GM12878 (cell line): ENCODE data around the gene REEP5. TPM values are rescaled to one million over a fixed set of nuclear protein-coding genes. Genes with fewer than 3 reads are reported as not detected.

Source experiments
- ATAC-seq: fragments of 200-7000 bp; cut with Tn5 transposase; 3 replicates; pipeline ENCODE4 v1.9.1; 2020; ENCODE audit warnings: mild to moderate bottlenecking, moderate library complexity
- BruUV-seq: library from RNA; stranded (reverse); fragments of 400-500 nt; replicated peaks from 2 replicates; lab custom pipeline; 2021; lab: Mats Ljungman, UMichigan
- CTCF ChIA-PET: fragments of 300-600 bp; sonication (Branson Sonifier 250); formaldehyde crosslinking; extraction: SDS; loops from one replicate; lab custom pipeline; 2021; ENCODE audit warnings: inconsistent platforms; lab: Yijun Ruan, JAX
- POLR2A ChIA-PET: fragments of 350-600 bp; formaldehyde crosslinking; extraction: SDS; loops from one replicate; lab custom pipeline; 2021; ENCODE audit warnings: inconsistent platforms; lab: Charles Lee
- RAD21 ChIA-PET: fragments of 300-600 bp; sonication (Branson Sonifier 250); formaldehyde crosslinking; loops from one replicate; lab custom pipeline; 2023; ENCODE audit warnings: antibody characterized with exemption; ENCODE audit not compliant: unreplicated experiment; lab: Charles Lee
- SMC1A ChIA-PET: fragments of 300-600 bp; sonication (Branson Sonifier 250); formaldehyde crosslinking; loops from one replicate; lab custom pipeline; 2023; ENCODE audit not compliant: unreplicated experiment, uncharacterized antibody; lab: Charles Lee
- DNase-seq: peaks from one replicate; pipeline ENCODE4 v3.0.0-alpha.2; 2011; ENCODE audit warnings: low read depth, low spot score
- FAIRE-seq: peaks from 3 replicates; lab custom pipeline; 2011; peaks lifted over from hg19 to GRCh38; lab: Jason Lieb, UNC
- H2AFZ ChIP-seq: 2 replicates; pipeline ENCODE4 v1.6.0; 2011; ENCODE audit warnings: low read depth, low read length, control low read depth; ENCODE audit not compliant: control insufficient read depth
- H3K27ac ChIP-seq: 2 replicates; pipeline ENCODE4 v1.5.1; 2011; ENCODE audit warnings: control low read depth; ENCODE audit not compliant: control insufficient read depth, insufficient read depth
- H3K27me3 ChIP-seq, 2 experiments: replicated peaks in 1 of 2; 2 replicates each; pipeline versions ENCODE4 v1.6.0 to v1.6.1; 2011; ENCODE audit warnings: low read length in 1 of 2; ENCODE audit not compliant: control insufficient read depth in 2 of 2, insufficient read depth in 2 of 2
- H3K36me3 ChIP-seq, 2 experiments: 2 replicates each; pipeline ENCODE4 v1.5.1; 2011; ENCODE audit warnings: low read length in 1 of 2; ENCODE audit not compliant: control insufficient read depth in 2 of 2, insufficient read depth in 2 of 2
- H3K4me1 ChIP-seq: 2 replicates; pipeline ENCODE4 v1.6.1; 2011; ENCODE audit warnings: mild to moderate bottlenecking, low read length, moderate library complexity, mixed read lengths; ENCODE audit not compliant: control insufficient read depth, insufficient read depth
- H3K4me2 ChIP-seq: 2 replicates; pipeline ENCODE4 v1.6.0; 2011; ENCODE audit warnings: control low read depth; ENCODE audit not compliant: control insufficient read depth, insufficient read depth
- H3K4me3 ChIP-seq: fragments of 200-600 bp; sonication (generic); 2 replicates; pipeline ENCODE4 v1.5.1; 2016
- H3K79me2 ChIP-seq: 2 replicates; pipeline ENCODE4 v1.6.0; 2011; ENCODE audit warnings: low read length; ENCODE audit not compliant: control insufficient read depth, insufficient read depth
- H3K9ac ChIP-seq: 2 replicates; pipeline ENCODE4 v1.8.0; 2011; ENCODE audit warnings: low read length, control low read depth, mixed read lengths; ENCODE audit not compliant: control insufficient read depth, insufficient read depth
- H3K9me3 ChIP-seq: replicated peaks from 3 replicates; pipeline ENCODE4 v1.5.1; 2011; ENCODE audit warnings: mild to moderate bottlenecking, low read length; ENCODE audit not compliant: control insufficient read depth, insufficient read depth
- H4K20me1 ChIP-seq: 2 replicates; pipeline ENCODE4 v1.6.0; 2011; ENCODE audit not compliant: control insufficient read depth, insufficient read depth
- BACH1 ChIP-seq: fragments of 450-650 bp; IDR thresholded peaks from 2 replicates; pipeline ENCODE4 v1.6.1; 2017; ENCODE audit warnings: mild to moderate bottlenecking, borderline replicate concordance
- BHLHE40 ChIP-seq, 2 experiments: fragments of 450-650 bp in 1 of 2; IDR thresholded peaks; 2 replicates each; pipeline ENCODE4 v1.6.1; 2011 to 2017; ENCODE audit warnings: low read depth in 2 of 2, borderline replicate concordance in 1 of 2, improper control_type of control experiment in 1 of 2, low read length in 1 of 2, mild to moderate bottlenecking in 1 of 2
- CREB1 ChIP-seq: IDR thresholded peaks from 2 replicates; pipeline ENCODE4 v1.6.1; 2012; ENCODE audit warnings: low read depth, mild to moderate bottlenecking, inconsistent platforms
- FOS ChIP-seq: IDR thresholded peaks from 3 replicates; pipeline ENCODE4 v1.6.1; 2011; ENCODE audit warnings: borderline replicate concordance; ENCODE audit not compliant: insufficient read length; ENCODE audit errors: extremely low read depth
- FOXK2 ChIP-seq: fragments of 450-650 bp; IDR thresholded peaks from 2 replicates; pipeline ENCODE4 v1.6.1; 2017; ENCODE audit warnings: mild to moderate bottlenecking, moderate library complexity
- GABPA ChIP-seq: IDR thresholded peaks from 2 replicates; pipeline ENCODE4 v1.6.1; 2014; ENCODE audit warnings: antibody characterized with exemption, low read depth, mild to moderate bottlenecking, inconsistent platforms
- HDGF ChIP-seq: fragments of 450-650 bp; IDR thresholded peaks from 2 replicates; pipeline ENCODE4 v1.6.1; 2016; ENCODE audit warnings: antibody characterized with exemption
- MYC ChIP-seq: IDR thresholded peaks from 2 replicates; pipeline ENCODE4 v1.6.1; 2011; ENCODE audit warnings: mild to moderate bottlenecking, low read length, moderate library complexity, inconsistent platforms; ENCODE audit not compliant: insufficient read depth, insufficient replicate concordance, insufficient read length, severe bottlenecking
- SPI1 ChIP-seq: IDR thresholded peaks from 2 replicates; pipeline ENCODE4 v1.6.1; 2011; ENCODE audit warnings: low read depth, mild to moderate bottlenecking, low read length, moderate library complexity, borderline replicate concordance; ENCODE audit not compliant: insufficient read depth
- TARDBP ChIP-seq: IDR thresholded peaks from 2 replicates; pipeline ENCODE4 v1.6.1; 2016; ENCODE audit warnings: borderline replicate concordance
- ZBED1 ChIP-seq: IDR thresholded peaks from 2 replicates; pipeline ENCODE4 v1.6.1; 2016; ENCODE audit warnings: borderline replicate concordance
- ZNF384 ChIP-seq: IDR thresholded peaks from 2 replicates; pipeline ENCODE4 v1.6.1; 2012; ENCODE audit warnings: low read depth, mild to moderate bottlenecking, low read length, improper control_type of control experiment, borderline replicate concordance
- WGBS: methylation state at CpG from one replicate; pipeline ENCODE4 v1.1.6; 2016; ENCODE audit warnings: low lambda C conversion rate; ENCODE audit not compliant: insufficient replicate concordance, insufficient coverage; ENCODE audit errors: missing lambda C conversion rate; 5-methylcytosine and 5-hydroxymethylcytosine counted together
- in situ Hi-C: fragments of 300-500 bp; cut with MboI; formaldehyde crosslinking; loops from 9 replicates; pipeline ENCODE4 v1.14.3; 2018; ENCODE audit warnings: mixed read lengths
- intact Hi-C: fragments of 100-400 bp; cut with micrococcal nuclease; formaldehyde crosslinking; loops from one replicate; pipeline ENCODE4 v1.14.2; 2022; ENCODE audit not compliant: unreplicated experiment
- polyA plus RNA-seq, 11 experiments: library from polyadenylated mRNA; depleted of rRNA in 4 of 11; unstranded in 6 of 11; stranded (reverse) in 5 of 11; fragments of >200 nt; fragmentation: Nextera tagmentation in 4 of 11; fragmentation: Illumina TruSeq in 1 of 11; extraction: Ambion mirVana in 4 of 11; extraction: Trizol in 1 of 11; gene quantifications; 1 replicate in 1 of 11; 2 replicates in 10 of 11; pipeline versions ENCODE4 v1.2.1 to v1.2.3, GENCODE V29; 2011 to 2016; ENCODE audit warnings: inconsistent platforms in 2 of 11, missing spikeins in 2 of 11, low read depth in 1 of 11
- total RNA-seq, 4 experiments: library from RNA; depleted of rRNA in 3 of 4; stranded (reverse); fragments of >200 nt in 3 of 4; fragmentation: Illumina TruSeq in 1 of 4; extraction: Trizol in 1 of 4; gene quantifications; 2 replicates each; pipeline versions ENCODE4 v1.2.1 to v1.2.3, GENCODE V29; 2013 to 2021
- TF ChIP-seq, protein P1 (sequence below): fragments of 450-650 bp; IDR thresholded peaks from 2 replicates; pipeline ENCODE4 v1.6.1; 2017; ENCODE audit warnings: mild to moderate bottlenecking, moderate library complexity
- TF ChIP-seq, protein P2 (sequence below): IDR thresholded peaks from 2 replicates; pipeline ENCODE4 v1.6.1; 2011; ENCODE audit warnings: mild to moderate bottlenecking, low read depth, low read length, moderate library complexity; ENCODE audit not compliant: insufficient replicate concordance
- TF ChIP-seq, protein P3 (sequence below): IDR thresholded peaks from 2 replicates; pipeline ENCODE4 v1.6.1; 2012; ENCODE audit warnings: mild to moderate bottlenecking, low read depth, low read length

Gene REEP5
- total and polyA plus RNA-seq, 10 of the 15 experiments (the other 5 are each of a cell fraction or from before 2014, with no cell fraction given): 30.5 to 211 (median 113) TPM

DNA sequence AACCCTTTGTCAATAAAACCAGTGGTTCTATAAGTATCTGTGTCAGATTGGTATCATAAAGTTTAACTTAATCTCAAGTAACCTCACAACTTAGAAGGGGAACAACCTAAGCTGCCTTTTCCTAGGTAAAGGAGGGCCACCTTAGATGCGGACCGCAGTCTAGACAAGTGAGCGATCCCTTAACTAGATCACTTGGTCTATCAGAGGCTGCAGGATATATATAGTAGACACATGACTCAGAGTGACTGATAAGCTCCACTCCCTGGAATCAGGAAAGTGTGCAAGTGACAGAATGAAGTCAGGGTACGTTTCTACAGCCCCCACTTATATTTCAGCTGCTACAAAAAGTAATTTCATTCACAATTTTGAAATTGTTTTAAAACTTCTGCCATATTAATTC is 7.4 kb downstream of the REEP5 start:
- WGBS: 95% methylated on average over 4 of the region's 4 CpGs
- in situ Hi-C loops: no loop called here
- FAIRE-seq: no peak
- ChIA-PET SMC1A (interaction anchor here (0.6 to 2.2 kb wide), 3 partner anchors 8 to 82 kb away, joined by 4 to 9 read pairs (median 7); partner anchors contain the start of gene REEP5), POLR2A (interaction anchor here (1.1 kb wide), 1 partner anchor 47 kb away, joined by 3 read pairs; no protein-coding TSS in a partner anchor), CTCF (interaction anchor here (1.4 to 3.8 kb wide), 4 partner anchors 9 to 114 kb away, joined by 4 to 14 read pairs (median 6); no protein-coding TSS in a partner anchor), RAD21 (interaction anchor here (1.7 to 2.2 kb wide), 2 partner anchors 10 to 65 kb away, joined by 5 read pairs; no protein-coding TSS in a partner anchor)
- peaks cover 16% of the 10 kb centered on the region for H3K4me1 ChIP-seq
- no peaks in the 10 kb centered on the region for H3K27me3 ChIP-seq
- no peaks in the 10 kb centered on the region; the same call in 1 of the 2 replicates for H4K20me1 ChIP-seq
- H2AFZ ChIP-seq: no peak overlapping the region
- intact Hi-C loops: loop anchor here (10.0 kb wide), 1 partner anchor 220 kb away; no protein-coding TSS in a partner anchor
- no peaks in the 10 kb centered on the region for H3K9me3 ChIP-seq
- H3K27ac ChIP-seq: no peak overlapping the region
- H3K36me3 ChIP-seq: peaks cover 2 to 22% of the 10 kb centered on the region in 2 experiments; a peak in 3 of 4 replicates
- H3K4me2 ChIP-seq: no peak overlapping the region
- peaks cover 26% of the 10 kb centered on the region for H3K79me2 ChIP-seq
- no peak overlapping the region for H3K4me3 ChIP-seq
- BruUV-seq: no TSS peak
- no peak for ATAC-seq
- DNase-seq: no peak
- H3K9ac ChIP-seq: no peak overlapping the region
- TF ChIP-seq CREB1: no peak
- TF ChIP-seq FOS: no peak
- TF ChIP-seq HDGF: no peak
- no peak for TF ChIP-seq MYC
- TF ChIP-seq, protein P1, sequence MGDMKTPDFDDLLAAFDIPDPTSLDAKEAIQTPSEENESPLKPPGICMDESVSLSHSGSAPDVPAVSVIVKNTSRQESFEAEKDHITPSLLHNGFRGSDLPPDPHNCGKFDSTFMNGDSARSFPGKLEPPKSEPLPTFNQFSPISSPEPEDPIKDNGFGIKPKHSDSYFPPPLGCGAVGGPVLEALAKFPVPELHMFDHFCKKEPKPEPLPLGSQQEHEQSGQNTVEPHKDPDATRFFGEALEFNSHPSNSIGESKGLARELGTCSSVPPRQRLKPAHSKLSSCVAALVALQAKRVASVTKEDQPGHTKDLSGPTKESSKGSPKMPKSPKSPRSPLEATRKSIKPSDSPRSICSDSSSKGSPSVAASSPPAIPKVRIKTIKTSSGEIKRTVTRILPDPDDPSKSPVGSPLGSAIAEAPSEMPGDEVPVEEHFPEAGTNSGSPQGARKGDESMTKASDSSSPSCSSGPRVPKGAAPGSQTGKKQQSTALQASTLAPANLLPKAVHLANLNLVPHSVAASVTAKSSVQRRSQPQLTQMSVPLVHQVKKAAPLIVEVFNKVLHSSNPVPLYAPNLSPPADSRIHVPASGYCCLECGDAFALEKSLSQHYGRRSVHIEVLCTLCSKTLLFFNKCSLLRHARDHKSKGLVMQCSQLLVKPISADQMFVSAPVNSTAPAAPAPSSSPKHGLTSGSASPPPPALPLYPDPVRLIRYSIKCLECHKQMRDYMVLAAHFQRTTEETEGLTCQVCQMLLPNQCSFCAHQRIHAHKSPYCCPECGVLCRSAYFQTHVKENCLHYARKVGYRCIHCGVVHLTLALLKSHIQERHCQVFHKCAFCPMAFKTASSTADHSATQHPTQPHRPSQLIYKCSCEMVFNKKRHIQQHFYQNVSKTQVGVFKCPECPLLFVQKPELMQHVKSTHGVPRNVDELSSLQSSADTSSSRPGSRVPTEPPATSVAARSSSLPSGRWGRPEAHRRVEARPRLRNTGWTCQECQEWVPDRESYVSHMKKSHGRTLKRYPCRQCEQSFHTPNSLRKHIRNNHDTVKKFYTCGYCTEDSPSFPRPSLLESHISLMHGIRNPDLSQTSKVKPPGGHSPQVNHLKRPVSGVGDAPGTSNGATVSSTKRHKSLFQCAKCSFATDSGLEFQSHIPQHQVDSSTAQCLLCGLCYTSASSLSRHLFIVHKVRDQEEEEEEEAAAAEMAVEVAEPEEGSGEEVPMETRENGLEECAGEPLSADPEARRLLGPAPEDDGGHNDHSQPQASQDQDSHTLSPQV: no peak
- TF ChIP-seq GABPA: no peak
- TF ChIP-seq TARDBP: no peak
- TF ChIP-seq, protein P2, sequence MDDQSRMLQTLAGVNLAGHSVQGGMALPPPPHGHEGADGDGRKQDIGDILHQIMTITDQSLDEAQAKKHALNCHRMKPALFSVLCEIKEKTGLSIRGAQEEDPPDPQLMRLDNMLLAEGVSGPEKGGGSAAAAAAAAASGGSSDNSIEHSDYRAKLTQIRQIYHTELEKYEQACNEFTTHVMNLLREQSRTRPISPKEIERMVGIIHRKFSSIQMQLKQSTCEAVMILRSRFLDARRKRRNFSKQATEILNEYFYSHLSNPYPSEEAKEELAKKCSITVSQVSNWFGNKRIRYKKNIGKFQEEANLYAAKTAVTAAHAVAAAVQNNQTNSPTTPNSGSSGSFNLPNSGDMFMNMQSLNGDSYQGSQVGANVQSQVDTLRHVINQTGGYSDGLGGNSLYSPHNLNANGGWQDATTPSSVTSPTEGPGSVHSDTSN: no peak
- TF ChIP-seq FOXK2: no peak
- TF ChIP-seq ZNF384: no peak
- TF ChIP-seq ZBED1: no peak
- no peak for TF ChIP-seq SPI1
- TF ChIP-seq, protein P3, sequence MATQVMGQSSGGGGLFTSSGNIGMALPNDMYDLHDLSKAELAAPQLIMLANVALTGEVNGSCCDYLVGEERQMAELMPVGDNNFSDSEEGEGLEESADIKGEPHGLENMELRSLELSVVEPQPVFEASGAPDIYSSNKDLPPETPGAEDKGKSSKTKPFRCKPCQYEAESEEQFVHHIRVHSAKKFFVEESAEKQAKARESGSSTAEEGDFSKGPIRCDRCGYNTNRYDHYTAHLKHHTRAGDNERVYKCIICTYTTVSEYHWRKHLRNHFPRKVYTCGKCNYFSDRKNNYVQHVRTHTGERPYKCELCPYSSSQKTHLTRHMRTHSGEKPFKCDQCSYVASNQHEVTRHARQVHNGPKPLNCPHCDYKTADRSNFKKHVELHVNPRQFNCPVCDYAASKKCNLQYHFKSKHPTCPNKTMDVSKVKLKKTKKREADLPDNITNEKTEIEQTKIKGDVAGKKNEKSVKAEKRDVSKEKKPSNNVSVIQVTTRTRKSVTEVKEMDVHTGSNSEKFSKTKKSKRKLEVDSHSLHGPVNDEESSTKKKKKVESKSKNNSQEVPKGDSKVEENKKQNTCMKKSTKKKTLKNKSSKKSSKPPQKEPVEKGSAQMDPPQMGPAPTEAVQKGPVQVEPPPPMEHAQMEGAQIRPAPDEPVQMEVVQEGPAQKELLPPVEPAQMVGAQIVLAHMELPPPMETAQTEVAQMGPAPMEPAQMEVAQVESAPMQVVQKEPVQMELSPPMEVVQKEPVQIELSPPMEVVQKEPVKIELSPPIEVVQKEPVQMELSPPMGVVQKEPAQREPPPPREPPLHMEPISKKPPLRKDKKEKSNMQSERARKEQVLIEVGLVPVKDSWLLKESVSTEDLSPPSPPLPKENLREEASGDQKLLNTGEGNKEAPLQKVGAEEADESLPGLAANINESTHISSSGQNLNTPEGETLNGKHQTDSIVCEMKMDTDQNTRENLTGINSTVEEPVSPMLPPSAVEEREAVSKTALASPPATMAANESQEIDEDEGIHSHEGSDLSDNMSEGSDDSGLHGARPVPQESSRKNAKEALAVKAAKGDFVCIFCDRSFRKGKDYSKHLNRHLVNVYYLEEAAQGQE: no peak
- no peak for TF ChIP-seq BHLHE40 (IDR thresholded peaks at IDR 0.05; ENCODE audit: borderline replicate concordance in 1 of 2, low read depth in 2 of 2, low read length in 1 of 2)
- TF ChIP-seq BACH1: no peak
